ENCODE results near the gene CXCL10. TPM values are rescaled to one million over a fixed set of nuclear protein-coding genes. Genes with fewer than 3 reads are reported as not detected.
A peak's percentile ranks its signal among the peaks of the same experiment; 100 is the strongest.

Gene CXCL10
- total RNA-seq, 4 donors from 2014 or later = 0.52 to 1.9 TPM; not detected in 2

GRCh38 chr4:76013540-76013939 is 9.8 kb downstream of the CXCL10 start:
- H3K4me1 ChIP-seq = no peaks in the 10 kb centered on the region
- no peak for DNase-seq
- H3K27ac ChIP-seq = no peak overlapping the region
- no peaks in the 10 kb centered on the region for H3K36me3 ChIP-seq
- intact Hi-C loops (cut with DNase I; ENCODE audit: low total_unique reads) = no loop called here
- TF ChIP-seq CTCF (IDR thresholded peaks at IDR 0.05) (no peak), POLR2A (IDR thresholded peaks at IDR 0.05) (no peak)
- H3K27me3 ChIP-seq = no peaks in the 10 kb centered on the region
- no peaks in the 10 kb centered on the region for H3K9me3 ChIP-seq
- no peak overlapping the region for H3K4me3 ChIP-seq

- intact Hi-C loops (cut with DNase I; ENCODE audit: low total_unique reads) = no loop called here
Observed at GRCh38 chr4:76012388-76012801, 10.9 kb downstream of the CXCL10 start.

GRCh38 chr4:76011700-76012387 is 11.5 kb downstream of the CXCL10 start:
- DNase-seq = peak in 1 of 2 donors; percentile 36
- intact Hi-C loops (cut with DNase I; ENCODE audit: low total_unique reads) = no loop called here

More at GRCh38 chr4:76012388-76012801, 10.9 kb downstream of the CXCL10 start:
- Histone ChIP-seq H3K4me3 (no peak overlapping the region), H3K27me3 (no peaks in the 10 kb centered on the region), H3K36me3 (no peaks in the 10 kb centered on the region), H3K4me1 (no peaks in the 10 kb centered on the region), H3K27ac (peak overlapping the region; percentile 62 to 69), H3K9me3 (no peaks in the 10 kb centered on the region)
- TF ChIP-seq CTCF (IDR thresholded peaks at IDR 0.05) = no peak
- no peak for TF ChIP-seq POLR2A (IDR thresholded peaks at IDR 0.05)
- no peak for DNase-seq

GRCh38 chr4:76011018-76011670 is 12.2 kb downstream of the CXCL10 start:
- intact Hi-C loops (cut with DNase I; ENCODE audit: low total_unique reads) = no loop called here
- Histone ChIP-seq H3K27me3 (no peaks in the 10 kb centered on the region), H3K27ac (peak overlapping the region in 1 of 2 donors; percentile 69), H3K36me3 (no peaks in the 10 kb centered on the region), H3K4me1 (no peaks in the 10 kb centered on the region), H3K9me3 (no peaks in the 10 kb centered on the region), H3K4me3 (no peak overlapping the region)
- TF ChIP-seq CTCF (IDR thresholded peaks at IDR 0.05) (no peak), POLR2A (IDR thresholded peaks at IDR 0.05) (no peak)
- DNase-seq = no peak

More at GRCh38 chr4:76011700-76012387, 11.5 kb downstream of the CXCL10 start:
- no peak for TF ChIP-seq CTCF (IDR thresholded peaks at IDR 0.05)
- no peak for TF ChIP-seq POLR2A (IDR thresholded peaks at IDR 0.05)
- Histone ChIP-seq H3K4me1 (no peaks in the 10 kb centered on the region), H3K36me3 (no peaks in the 10 kb centered on the region), H3K9me3 (no peaks in the 10 kb centered on the region), H3K27me3 (no peaks in the 10 kb centered on the region), H3K27ac (peak overlapping the region; percentile 62 to 69), H3K4me3 (no peak overlapping the region)

GRCh38 chr4:76010576-76010975 is 12.7 kb downstream of the CXCL10 start:
- no peak for TF ChIP-seq CTCF (IDR thresholded peaks at IDR 0.05)
- TF ChIP-seq POLR2A (IDR thresholded peaks at IDR 0.05) = no peak

More at GRCh38 chr4:76010576-76010975, 12.7 kb downstream of the CXCL10 start:
- H3K36me3 ChIP-seq = no peaks in the 10 kb centered on the region
- no peaks in the 10 kb centered on the region for H3K4me1 ChIP-seq
- DNase-seq = no peak
- no peak overlapping the region for H3K4me3 ChIP-seq
- H3K9me3 ChIP-seq = no peaks in the 10 kb centered on the region
- H3K27ac ChIP-seq = no peak overlapping the region
- no peaks in the 10 kb centered on the region for H3K27me3 ChIP-seq
- intact Hi-C loops (cut with DNase I; ENCODE audit: low total_unique reads) = no loop called here

Measured in uterus (tissue), 4 donors.